Measurements from ENCODE around the gene DCTPP1.

DCTPP1 gene

DNA sequence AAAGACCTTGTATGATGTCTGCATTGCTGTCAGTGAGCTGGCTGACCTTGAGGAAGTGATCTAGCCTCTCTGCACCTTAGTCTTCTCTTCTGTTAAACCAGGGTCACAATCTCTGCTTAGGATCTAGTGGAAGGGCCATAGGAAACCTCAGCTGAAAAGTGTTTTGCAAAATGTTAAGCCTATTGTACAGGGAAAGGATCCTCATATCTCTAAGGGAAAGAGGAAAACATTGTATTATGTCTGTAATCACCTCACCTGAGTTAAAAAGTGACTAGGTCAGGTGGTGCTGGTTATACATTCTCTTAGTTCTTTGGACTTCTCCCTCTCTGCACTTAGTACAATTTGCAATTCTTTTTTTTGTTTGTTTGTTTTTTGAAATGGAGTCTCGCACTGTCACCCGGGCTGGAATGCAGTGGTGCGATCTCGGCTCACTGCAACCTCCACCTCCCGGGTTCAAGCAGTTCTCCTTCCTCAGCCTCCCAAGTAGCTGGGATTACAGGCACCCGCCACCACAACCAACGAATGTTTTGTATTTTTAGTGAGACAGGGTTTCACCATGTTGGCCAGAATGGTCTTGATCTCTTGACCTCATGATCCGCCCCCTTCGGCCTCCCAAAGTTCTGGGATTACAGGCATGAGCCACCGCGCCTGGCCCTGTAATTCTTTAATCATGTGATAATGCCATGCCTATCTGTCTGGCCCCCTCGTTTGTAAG lies 17.8 kb upstream of the DCTPP1 start:
- DNase-seq (ENCODE audit: low read depth in 2 of 2): no peak

DNA sequence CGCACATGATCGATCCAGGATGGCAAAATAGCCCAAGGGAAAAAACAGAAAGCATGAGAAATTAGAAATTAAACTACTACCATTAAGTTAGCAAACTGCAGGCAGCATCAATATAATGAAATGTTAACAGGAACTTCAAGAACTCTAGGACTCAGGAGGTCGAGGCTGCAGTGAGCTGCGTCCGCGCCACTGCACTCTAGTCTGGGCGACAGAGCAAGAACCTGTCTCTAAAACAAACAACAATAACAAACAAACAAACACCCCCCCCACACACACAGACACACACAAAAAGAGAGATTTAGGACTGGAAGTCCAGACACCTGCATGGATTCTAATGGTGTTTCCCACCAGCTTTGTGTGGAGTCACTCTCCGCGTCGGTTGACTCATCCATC lies 16.4 kb upstream of the DCTPP1 start:
- no peak for DNase-seq (ENCODE audit: low read depth in 2 of 2)

DNA sequence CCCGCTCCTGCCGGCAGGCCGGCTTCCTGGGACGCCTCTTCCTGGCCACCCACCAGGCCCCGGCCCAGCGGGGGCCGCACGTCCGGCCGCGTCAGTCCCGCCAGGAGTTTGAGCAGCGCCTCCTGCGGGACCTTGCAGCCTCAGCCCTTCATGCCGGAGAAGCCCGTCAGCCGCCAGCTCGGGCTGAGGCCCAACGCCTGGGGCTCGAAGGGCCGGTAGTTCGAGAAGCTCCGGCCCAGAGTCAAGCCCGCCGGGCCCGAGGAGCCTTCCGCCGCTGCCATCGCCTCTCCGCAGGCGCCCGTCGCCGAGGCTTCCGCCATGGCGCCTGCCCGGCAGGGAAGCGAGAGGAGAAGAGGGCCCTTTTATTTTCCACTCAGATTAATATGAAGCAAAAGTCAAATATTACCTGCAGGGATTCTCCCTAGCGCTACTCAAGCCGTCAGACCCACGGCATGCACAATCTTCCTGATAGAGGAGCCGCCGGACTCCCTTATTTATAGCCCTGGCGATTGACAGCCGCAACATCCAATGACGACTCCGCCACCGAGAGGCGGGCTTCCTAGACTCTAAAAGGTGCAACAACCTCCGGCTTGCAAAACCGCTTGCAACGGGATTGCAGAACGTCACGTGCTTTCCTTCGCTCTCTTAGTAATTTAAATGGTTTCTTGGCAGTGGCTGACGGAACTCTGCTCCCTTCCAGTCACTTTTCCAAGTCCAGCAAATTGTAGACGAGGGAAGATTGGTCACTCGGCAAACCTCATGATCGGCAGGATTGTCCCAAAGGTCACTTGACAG lies 15.8 kb upstream of the DCTPP1 start, which contains the start of gene SEPHS2:
Gene SEPHS2, minus strand, starts transcription at position 467 of the 795 bp plus-strand sequence. Its CDS starts 147 bp downstream, at position 320.
- DNase-seq (ENCODE audit: low read depth in 2 of 2): peak; percentile 85 to 92

- no peak for DNase-seq (ENCODE audit: low read depth in 2 of 2)
Measured at GRCh38 chr16:30445149-30445407, 15.2 kb upstream of the DCTPP1 start.

GRCh38 chr16:30444231-30445148 lies 14.7 kb upstream of the DCTPP1 start:
- no peak for DNase-seq (ENCODE audit: low read depth in 2 of 2)

GRCh38 chr16:30443631-30444030 lies 13.8 kb upstream of the DCTPP1 start:
- DNase-seq (ENCODE audit: low read depth in 2 of 2): no peak

- no peak for DNase-seq (ENCODE audit: low read depth in 2 of 2)
Measured at GRCh38 chr16:30439720-30440348, 10.0 kb upstream of the DCTPP1 start.

DNA sequence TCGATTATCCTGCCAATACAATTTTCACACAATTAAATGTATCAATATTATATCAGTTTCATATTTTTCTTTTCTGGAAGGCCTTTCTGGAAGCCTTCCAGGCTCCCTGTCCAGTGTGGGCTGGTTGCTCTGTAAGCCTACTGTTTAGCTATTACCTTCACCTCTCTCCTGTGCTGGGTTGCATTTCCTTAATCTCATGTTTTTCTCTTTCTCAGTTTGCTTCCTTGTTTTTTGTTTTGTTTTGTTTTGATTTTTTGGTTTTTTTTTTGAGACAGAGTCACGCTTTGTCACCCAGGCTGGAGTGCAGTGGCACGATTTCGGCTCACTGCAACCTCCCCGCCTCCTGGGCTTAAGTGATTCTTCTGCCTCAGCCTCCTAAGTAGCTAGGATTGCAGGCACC lies 9.0 kb upstream of the DCTPP1 start:
- no peak for DNase-seq (ENCODE audit: low read depth in 2 of 2)

GRCh38 chr16:30437511-30438046 lies 7.7 kb upstream of the DCTPP1 start:
- DNase-seq (ENCODE audit: low read depth in 2 of 2): no peak

GRCh38 chr16:30434852-30435251 lies 5.0 kb upstream of the DCTPP1 start:
- no peak for DNase-seq (ENCODE audit: low read depth in 2 of 2)

GRCh38 chr16:30430428-30430970 lies 669 bp upstream of the DCTPP1 start:
- DNase-seq (ENCODE audit: low read depth in 2 of 2): no peak

DNA sequence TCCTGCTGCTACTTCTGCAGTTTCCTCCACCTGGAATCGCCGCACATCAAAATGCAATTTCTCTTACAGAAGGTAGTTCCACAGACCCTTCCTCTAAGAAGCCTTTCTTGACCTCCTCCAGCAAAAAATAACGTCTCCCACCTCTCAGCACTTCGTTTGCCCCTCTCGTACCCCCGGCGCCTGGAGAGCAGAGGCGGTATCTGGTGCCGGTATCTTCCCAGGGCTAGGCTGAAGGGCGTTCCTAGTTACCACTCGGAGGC lies 482 bp downstream of the DCTPP1 start:
- no peak for DNase-seq (ENCODE audit: low read depth in 2 of 2)

- DNase-seq (ENCODE audit: low read depth in 2 of 2): no peak
Measured at GRCh38 chr16:30428055-30428454, 1.8 kb downstream of the DCTPP1 start.

DNA sequence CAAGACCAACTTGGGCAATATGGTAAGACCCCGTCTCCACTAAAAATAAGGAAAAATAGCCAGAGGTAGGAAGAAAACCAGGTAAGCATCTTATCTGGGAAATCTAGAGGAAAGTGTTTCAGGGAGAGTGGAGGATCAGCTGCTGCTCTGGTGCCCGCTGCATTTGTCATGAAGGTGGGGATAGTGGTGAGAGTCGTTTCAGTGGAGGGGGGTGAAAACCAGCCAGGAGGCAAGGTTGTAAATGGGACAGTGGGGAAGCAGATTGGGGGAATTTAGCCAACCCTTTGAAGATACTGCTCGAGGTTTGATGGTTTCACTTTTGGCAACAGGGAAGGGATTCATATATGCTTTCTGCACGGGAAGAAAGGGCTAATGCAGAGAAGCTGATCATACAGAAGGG lies 8.8 kb downstream of the DCTPP1 start:
- no peak for DNase-seq (ENCODE audit: low read depth in 2 of 2)

DNA sequence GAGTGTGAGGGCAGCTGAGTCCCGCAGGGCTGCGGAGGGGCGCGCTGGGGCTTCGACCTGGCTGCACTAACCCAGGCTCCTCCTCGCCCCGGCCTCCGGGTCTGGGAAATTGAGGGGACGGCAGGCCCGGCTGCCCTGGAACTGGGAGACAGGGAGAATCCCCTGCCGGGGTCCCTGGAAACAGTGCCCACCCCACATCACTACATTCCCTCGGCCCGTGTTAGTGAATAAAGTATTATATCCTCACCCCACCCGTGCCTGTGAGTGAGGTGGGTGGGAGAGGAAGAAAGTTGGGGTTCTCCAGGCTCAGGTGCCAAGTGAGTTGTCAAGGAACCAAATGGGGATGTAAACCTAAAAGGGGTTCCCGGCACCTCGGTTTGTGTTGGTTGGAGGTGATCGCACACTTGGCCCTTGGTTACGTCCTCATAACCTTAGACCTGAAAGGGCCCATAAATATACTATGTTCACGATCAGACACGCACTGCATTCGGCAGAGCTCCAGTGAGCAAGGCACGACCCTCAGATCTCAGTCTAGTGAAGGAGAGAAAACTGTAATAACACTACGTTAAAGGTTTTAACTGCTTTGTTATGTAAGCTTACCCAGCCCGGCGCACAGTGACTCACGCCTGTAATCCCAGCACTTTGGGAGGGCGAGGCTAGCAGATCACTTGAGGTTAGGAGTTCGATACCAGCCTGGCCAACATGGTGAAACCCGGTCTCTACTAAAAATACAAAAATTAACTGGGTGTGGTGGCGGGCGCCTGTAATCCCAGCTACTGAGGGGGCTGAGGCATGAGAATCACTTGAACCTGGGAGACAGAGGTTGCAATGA lies 11.3 kb downstream of the DCTPP1 start:
- no peak for DNase-seq (ENCODE audit: low read depth in 2 of 2)

DNA sequence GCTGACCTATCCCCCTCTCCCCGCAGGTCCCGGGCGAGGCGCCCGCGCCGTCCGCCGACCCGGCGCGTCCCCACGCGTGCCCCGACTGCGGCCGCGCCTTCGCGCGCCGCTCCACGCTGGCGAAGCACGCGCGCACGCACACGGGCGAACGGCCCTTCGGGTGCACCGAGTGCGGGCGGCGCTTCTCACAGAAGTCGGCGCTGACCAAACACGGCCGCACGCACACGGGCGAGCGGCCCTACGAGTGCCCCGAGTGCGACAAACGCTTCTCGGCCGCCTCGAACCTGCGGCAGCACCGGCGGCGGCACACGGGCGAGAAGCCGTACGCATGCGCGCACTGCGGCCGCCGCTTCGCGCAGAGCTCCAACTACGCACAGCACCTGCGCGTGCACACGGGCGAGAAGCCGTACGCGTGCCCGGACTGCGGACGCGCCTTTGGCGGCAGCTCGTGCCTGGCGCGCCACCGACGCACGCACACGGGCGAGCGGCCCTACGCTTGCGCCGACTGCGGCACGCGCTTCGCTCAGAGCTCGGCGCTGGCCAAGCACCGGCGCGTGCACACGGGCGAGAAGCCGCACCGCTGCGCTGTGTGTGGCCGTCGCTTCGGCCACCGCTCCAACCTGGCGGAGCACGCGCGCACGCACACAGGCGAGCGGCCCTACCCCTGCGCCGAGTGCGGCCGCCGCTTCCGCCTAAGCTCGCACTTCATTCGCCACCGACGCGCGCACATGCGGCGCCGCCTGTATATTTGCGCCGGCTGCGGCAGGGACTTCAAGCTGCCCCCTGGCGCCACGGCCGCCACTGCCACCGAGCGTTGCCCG lies 12.1 kb downstream of the DCTPP1 start:
- DNase-seq (ENCODE audit: low read depth in 2 of 2): peak; percentile 64 to 75

- DNase-seq (ENCODE audit: low read depth in 2 of 2): no peak
Measured at GRCh38 chr16:30416624-30417528, 13.0 kb downstream of the DCTPP1 start.

DNA sequence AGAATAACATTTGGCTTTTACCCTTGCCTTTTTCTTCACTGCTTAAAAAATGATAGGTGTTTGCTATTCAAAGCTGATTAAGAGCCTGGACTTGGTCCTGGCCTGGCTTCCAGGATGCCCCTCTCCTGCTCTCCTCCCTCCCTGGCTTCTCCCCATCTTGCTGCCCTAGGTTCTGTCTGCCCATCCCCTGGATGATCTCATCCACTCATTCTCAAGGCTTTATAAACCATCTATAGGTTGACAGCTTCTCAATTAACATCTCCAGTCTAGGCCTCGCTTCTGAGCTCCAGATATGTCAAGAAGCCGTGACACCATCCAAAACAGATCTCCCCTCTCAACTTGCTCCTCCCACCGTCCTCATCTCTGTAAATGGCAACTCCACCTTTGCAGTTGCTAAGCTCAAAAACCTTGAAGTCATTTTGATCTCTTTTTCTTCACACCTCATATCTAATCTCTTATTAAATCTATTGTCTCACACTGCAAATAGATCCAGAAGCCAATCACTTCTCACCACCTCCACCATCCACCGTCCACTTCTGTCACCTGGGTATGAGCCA lies 13.7 kb downstream of the DCTPP1 start:
- no peak for DNase-seq (ENCODE audit: low read depth in 2 of 2)

Data from stimulated activated CD4-positive, alpha-beta T cell treated with anti-CD3 and anti-CD28 coated beads, Interleukin-1b, Interleukin-23, amount 100 ng/mL, for 1 hour (primary cell).